GM12878 (cell line): ENCODE measurements around the gene CSPG5. TPM values are rescaled to one million over a fixed set of nuclear protein-coding genes. Genes with fewer than 3 reads are reported as not detected.

Source experiments
- ATAC-seq: fragments of 200-7000 bp; cut with Tn5 transposase; 3 replicates; pipeline ENCODE4 v1.9.1; 2020; ENCODE audit warnings: mild to moderate bottlenecking, moderate library complexity
- BruUV-seq: library from RNA; stranded (reverse); fragments of 400-500 nt; replicated peaks from 2 replicates; lab custom pipeline; 2021; lab: Mats Ljungman, UMichigan
- CTCF ChIA-PET: fragments of 300-600 bp; sonication (Branson Sonifier 250); formaldehyde crosslinking; extraction: SDS; loops from one replicate; lab custom pipeline; 2021; ENCODE audit warnings: inconsistent platforms; lab: Yijun Ruan, JAX
- POLR2A ChIA-PET: fragments of 350-600 bp; formaldehyde crosslinking; extraction: SDS; loops from one replicate; lab custom pipeline; 2021; ENCODE audit warnings: inconsistent platforms; lab: Charles Lee
- RAD21 ChIA-PET: fragments of 300-600 bp; sonication (Branson Sonifier 250); formaldehyde crosslinking; loops from one replicate; lab custom pipeline; 2023; ENCODE audit warnings: antibody characterized with exemption; ENCODE audit not compliant: unreplicated experiment; lab: Charles Lee
- SMC1A ChIA-PET: fragments of 300-600 bp; sonication (Branson Sonifier 250); formaldehyde crosslinking; loops from one replicate; lab custom pipeline; 2023; ENCODE audit not compliant: unreplicated experiment, uncharacterized antibody; lab: Charles Lee
- DNase-seq: peaks from one replicate; pipeline ENCODE4 v3.0.0-alpha.2; 2011; ENCODE audit warnings: low read depth, low spot score
- FAIRE-seq: peaks from 3 replicates; lab custom pipeline; 2011; peaks lifted over from hg19 to GRCh38; lab: Jason Lieb, UNC
- H2AFZ ChIP-seq: 2 replicates; pipeline ENCODE4 v1.6.0; 2011; ENCODE audit warnings: low read depth, low read length, control low read depth; ENCODE audit not compliant: control insufficient read depth
- H3K27ac ChIP-seq: 2 replicates; pipeline ENCODE4 v1.5.1; 2011; ENCODE audit warnings: control low read depth; ENCODE audit not compliant: control insufficient read depth, insufficient read depth
- H3K27me3 ChIP-seq, 2 experiments: replicated peaks in 1 of 2; 2 replicates each; pipeline versions ENCODE4 v1.6.0 to v1.6.1; 2011; ENCODE audit warnings: low read length in 1 of 2; ENCODE audit not compliant: control insufficient read depth in 2 of 2, insufficient read depth in 2 of 2
- H3K36me3 ChIP-seq, 2 experiments: 2 replicates each; pipeline ENCODE4 v1.5.1; 2011; ENCODE audit warnings: low read length in 1 of 2; ENCODE audit not compliant: control insufficient read depth in 2 of 2, insufficient read depth in 2 of 2
- H3K4me1 ChIP-seq: 2 replicates; pipeline ENCODE4 v1.6.1; 2011; ENCODE audit warnings: mild to moderate bottlenecking, low read length, moderate library complexity, mixed read lengths; ENCODE audit not compliant: control insufficient read depth, insufficient read depth
- H3K4me2 ChIP-seq: 2 replicates; pipeline ENCODE4 v1.6.0; 2011; ENCODE audit warnings: control low read depth; ENCODE audit not compliant: control insufficient read depth, insufficient read depth
- H3K4me3 ChIP-seq: fragments of 200-600 bp; sonication (generic); 2 replicates; pipeline ENCODE4 v1.5.1; 2016
- H3K79me2 ChIP-seq: 2 replicates; pipeline ENCODE4 v1.6.0; 2011; ENCODE audit warnings: low read length; ENCODE audit not compliant: control insufficient read depth, insufficient read depth
- H3K9ac ChIP-seq: 2 replicates; pipeline ENCODE4 v1.8.0; 2011; ENCODE audit warnings: low read length, control low read depth, mixed read lengths; ENCODE audit not compliant: control insufficient read depth, insufficient read depth
- H3K9me3 ChIP-seq: replicated peaks from 3 replicates; pipeline ENCODE4 v1.5.1; 2011; ENCODE audit warnings: mild to moderate bottlenecking, low read length; ENCODE audit not compliant: control insufficient read depth, insufficient read depth
- H4K20me1 ChIP-seq: 2 replicates; pipeline ENCODE4 v1.6.0; 2011; ENCODE audit not compliant: control insufficient read depth, insufficient read depth
- BACH1 ChIP-seq: fragments of 450-650 bp; IDR thresholded peaks from 2 replicates; pipeline ENCODE4 v1.6.1; 2017; ENCODE audit warnings: mild to moderate bottlenecking, borderline replicate concordance
- ETV6 ChIP-seq, 2 experiments: fragments of 450-650 bp in 1 of 2; IDR thresholded peaks in 1 of 2; conservative IDR thresholded peaks in 1 of 2; 2 replicates each; pipeline ENCODE4 v1.6.1; 2014; ENCODE audit warnings: antibody characterized with exemption in 1 of 2, borderline replicate concordance in 1 of 2, low read depth in 1 of 2, mild to moderate bottlenecking in 1 of 2, moderate library complexity in 1 of 2
- HCFC1 ChIP-seq: fragments of 150-350 bp; IDR thresholded peaks from 2 replicates; pipeline ENCODE4 v1.6.1; 2014; ENCODE audit warnings: low read length
- HDGF ChIP-seq: fragments of 450-650 bp; IDR thresholded peaks from 2 replicates; pipeline ENCODE4 v1.6.1; 2016; ENCODE audit warnings: antibody characterized with exemption
- IKZF1 ChIP-seq: fragments of 450-650 bp; conservative IDR thresholded peaks from 2 replicates; pipeline ENCODE4 v1.6.1; 2017; ENCODE audit warnings: antibody characterized with exemption, mild to moderate bottlenecking
- MTA3 ChIP-seq: IDR thresholded peaks from 2 replicates; pipeline ENCODE4 v1.6.1; 2012; ENCODE audit warnings: low read length, inconsistent platforms, borderline replicate concordance
- NFYA ChIP-seq: IDR thresholded peaks from 2 replicates; pipeline ENCODE4 v1.6.1; 2011; ENCODE audit warnings: low read depth, mild to moderate bottlenecking, low read length, improper control_type of control experiment, borderline replicate concordance
- RAD51 ChIP-seq: fragments of 450-650 bp; IDR thresholded peaks from 2 replicates; pipeline ENCODE4 v1.6.1; 2016; ENCODE audit warnings: moderate library complexity, mild to moderate bottlenecking, inconsistent platforms
- RBBP5 ChIP-seq: fragments of 200-600 bp; sonication (generic); conservative IDR thresholded peaks from 2 replicates; pipeline ENCODE4 v1.6.1; 2016
- RELB ChIP-seq: fragments of 450-650 bp; IDR thresholded peaks from 2 replicates; pipeline ENCODE4 v1.6.1; 2017; ENCODE audit warnings: low read depth, mild to moderate bottlenecking, moderate library complexity
- WGBS: methylation state at CpG from one replicate; pipeline ENCODE4 v1.1.6; 2016; ENCODE audit warnings: low lambda C conversion rate; ENCODE audit not compliant: insufficient replicate concordance, insufficient coverage; ENCODE audit errors: missing lambda C conversion rate; 5-methylcytosine and 5-hydroxymethylcytosine counted together
- in situ Hi-C: fragments of 300-500 bp; cut with MboI; formaldehyde crosslinking; loops from 9 replicates; pipeline ENCODE4 v1.14.3; 2018; ENCODE audit warnings: mixed read lengths
- intact Hi-C: fragments of 100-400 bp; cut with micrococcal nuclease; formaldehyde crosslinking; loops from one replicate; pipeline ENCODE4 v1.14.2; 2022; ENCODE audit not compliant: unreplicated experiment
- polyA plus RNA-seq, 11 experiments: library from polyadenylated mRNA; depleted of rRNA in 4 of 11; unstranded in 6 of 11; stranded (reverse) in 5 of 11; fragments of >200 nt; fragmentation: Nextera tagmentation in 4 of 11; fragmentation: Illumina TruSeq in 1 of 11; extraction: Ambion mirVana in 4 of 11; extraction: Trizol in 1 of 11; gene quantifications; 1 replicate in 1 of 11; 2 replicates in 10 of 11; pipeline versions ENCODE4 v1.2.1 to v1.2.3, GENCODE V29; 2011 to 2016; ENCODE audit warnings: inconsistent platforms in 2 of 11, missing spikeins in 2 of 11, low read depth in 1 of 11
- total RNA-seq, 4 experiments: library from RNA; depleted of rRNA in 3 of 4; stranded (reverse); fragments of >200 nt in 3 of 4; fragmentation: Illumina TruSeq in 1 of 4; extraction: Trizol in 1 of 4; gene quantifications; 2 replicates each; pipeline versions ENCODE4 v1.2.1 to v1.2.3, GENCODE V29; 2013 to 2021

The CSPG5 gene
- total and polyA plus RNA-seq, 10 of the 15 experiments (the other 5 are each of a cell fraction or from before 2014, with no cell fraction given) = 0.08 to 0.17 TPM; not detected in 8

- Histone ChIP-seq H3K4me3 (no peak overlapping the region), H3K79me2 (no peaks in the 10 kb centered on the region), H3K4me1 (no peaks in the 10 kb centered on the region), H3K27me3 (no peaks in the 10 kb centered on the region; a peak in 1 of 4 replicates), H3K27ac (no peak overlapping the region), H3K9ac (no peak overlapping the region), H4K20me1 (no peaks in the 10 kb centered on the region), H3K9me3 (no peaks in the 10 kb centered on the region), H3K36me3 (no peaks in the 10 kb centered on the region), H3K4me2 (no peak overlapping the region), H2AFZ (no peak overlapping the region)
- in situ Hi-C loops = no loop called here
- no peak for FAIRE-seq
- BruUV-seq = no TSS peak
- no peak for TF ChIP-seq HDGF
- no peak for TF ChIP-seq BACH1
- TF ChIP-seq HCFC1 = no peak
- no peak for TF ChIP-seq RELB
- TF ChIP-seq RBBP5 = no peak
- no peak for TF ChIP-seq RAD51
- TF ChIP-seq MTA3 = no peak
- no peak for TF ChIP-seq IKZF1
- TF ChIP-seq ETV6 (conservative IDR thresholded peaks at IDR 0.05 in 1 of 2, IDR thresholded peaks at IDR 0.05 in 1 of 2; ENCODE audit: borderline replicate concordance in 1 of 2, low read depth in 1 of 2) = no peak
- no peak for TF ChIP-seq NFYA
- 33% methylated on average over 6 of the region's 6 CpGs for WGBS
- RAD21 ChIA-PET = no interaction called here
- intact Hi-C loops = no loop called here
- no peak for DNase-seq
- POLR2A ChIA-PET = no interaction called here
- SMC1A ChIA-PET = interaction anchor here (0.6 kb wide), 1 partner anchor 128 kb away, joined by 4 read pairs; no protein-coding TSS in a partner anchor
- CTCF ChIA-PET = interaction anchor here (0.9 to 1.7 kb wide), 2 partner anchors 14 to 19 kb away, joined by 3 to 4 read pairs; no protein-coding TSS in a partner anchor
- no peak for ATAC-seq
Measured at GRCh38 chr3:47541583-47542108, 37.0 kb downstream of the CSPG5 start.
